Loucy (cell line): ENCODE data around the gene TBC1D7.

Source experiments
- H2AFZ ChIP-seq: fragments of 200-600 bp; sonication (generic); 2 replicates; pipeline ENCODE4 v1.6.0; 2016; ENCODE audit warnings: antibody characterized with exemption, mild to moderate bottlenecking, low read length, moderate library complexity
- H3F3A ChIP-seq: fragments of 200-600 bp; 2 replicates; pipeline ENCODE4 v1.6.0; 2016; ENCODE audit warnings: antibody characterized with exemption, low read depth, mild to moderate bottlenecking
- H3K27me3 ChIP-seq: fragments of 200-600 bp; sonication (generic); 2 replicates; pipeline ENCODE4 v1.6.1; 2014; ENCODE audit warnings: low read length, mild to moderate bottlenecking; ENCODE audit not compliant: insufficient read depth, poor library complexity, severe bottlenecking
- H3K36me3 ChIP-seq: fragments of 200-600 bp; sonication (generic); 2 replicates; pipeline ENCODE4 v1.6.1; 2016; ENCODE audit warnings: low read length; ENCODE audit not compliant: insufficient read depth
- H3K4me1 ChIP-seq: fragments of 200-600 bp; sonication (generic); 2 replicates; pipeline ENCODE4 v1.5.1; 2014; ENCODE audit warnings: low read length, mild to moderate bottlenecking; ENCODE audit not compliant: insufficient read depth, poor library complexity, severe bottlenecking
- H3K4me2 ChIP-seq: fragments of 200-600 bp; sonication (generic); 2 replicates; pipeline ENCODE4 v1.6.0; 2014; ENCODE audit warnings: antibody characterized with exemption, low read length, low read depth, mild to moderate bottlenecking; ENCODE audit not compliant: poor library complexity, severe bottlenecking
- H3K4me3 ChIP-seq: fragments of 200-600 bp; sonication (generic); 2 replicates; pipeline ENCODE4 v1.5.1; 2014; ENCODE audit warnings: low read length, mild to moderate bottlenecking, mixed read lengths; ENCODE audit not compliant: poor library complexity, severe bottlenecking
- H3K79me2 ChIP-seq: fragments of 200-600 bp; sonication (generic); 2 replicates; pipeline ENCODE4 v1.6.1; 2014; ENCODE audit warnings: low read length; ENCODE audit not compliant: insufficient read depth
- H3K9ac ChIP-seq: fragments of 200-600 bp; sonication (generic); 2 replicates; pipeline ENCODE4 v1.6.0; 2014; ENCODE audit warnings: mild to moderate bottlenecking, low read depth, low read length, moderate library complexity; ENCODE audit not compliant: poor library complexity, severe bottlenecking
- H3K9me2 ChIP-seq: fragments of 200-600 bp; sonication (generic); replicated peaks from 2 replicates; pipeline ENCODE4 v1.6.1; 2016; ENCODE audit warnings: low read depth, low read length, mixed read lengths
- H3K9me3 ChIP-seq: fragments of 200-600 bp; sonication (generic); 2 replicates; pipeline ENCODE4 v1.6.1; 2014; ENCODE audit warnings: mild to moderate bottlenecking, antibody characterized with exemption, low read length, low read depth; ENCODE audit not compliant: insufficient read depth
- H4K20me1 ChIP-seq: fragments of 200-600 bp; sonication (generic); 2 replicates; pipeline ENCODE4 v1.6.0; 2014; ENCODE audit warnings: antibody characterized with exemption, low read length, mild to moderate bottlenecking; ENCODE audit not compliant: insufficient read depth, poor library complexity, severe bottlenecking
- EZH2phosphoT487 ChIP-seq: fragments of 200-600 bp; IDR thresholded peaks from 2 replicates; pipeline ENCODE4 v1.6.1; 2018; ENCODE audit warnings: antibody characterized with exemption, mild to moderate bottlenecking, moderate library complexity, borderline replicate concordance
- TF ChIP-seq, protein P1 (sequence below): fragments of 200-600 bp; sonication (generic); conservative IDR thresholded peaks from 2 replicates; pipeline ENCODE4 v1.5.1; 2014; ENCODE audit warnings: mild to moderate bottlenecking, antibody characterized with exemption, low read length

The TBC1D7 gene

DNA sequence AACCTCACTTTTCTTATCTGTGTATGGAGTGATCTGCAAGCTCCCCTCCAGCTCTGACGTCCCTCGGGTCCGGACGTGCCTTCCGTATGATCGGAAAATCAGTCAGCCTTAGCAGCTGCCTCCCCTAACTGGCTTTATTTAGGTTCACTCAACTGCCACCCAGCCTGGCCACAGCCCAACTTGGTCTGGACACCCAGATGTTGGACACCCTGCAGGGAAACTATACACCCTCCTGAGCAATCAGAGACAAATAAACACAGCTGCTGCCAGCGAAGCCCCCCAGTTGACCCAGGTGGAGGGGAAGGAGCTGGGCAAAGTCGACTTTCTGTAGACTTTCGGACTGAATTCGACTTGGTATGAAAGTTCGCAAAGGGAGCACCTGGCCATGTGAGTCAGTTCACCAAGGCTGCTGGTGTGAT, 28.9 kb downstream of the TBC1D7 start:
- Histone ChIP-seq H3K9me3 (no peaks in the 10 kb centered on the region), H3K9me2 (no peaks in the 10 kb centered on the region), H3K4me2 (no peak overlapping the region), H2AFZ (no peak overlapping the region), H3K9ac (no peak overlapping the region), H3K36me3 (peaks cover 72% of the 10 kb centered on the region; the same call in 1 of the 2 replicates), H3K4me3 (no peak overlapping the region), H3K4me1 (no peaks in the 10 kb centered on the region), H4K20me1 (no peaks in the 10 kb centered on the region), H3F3A (no peaks in the 10 kb centered on the region), H3K79me2 (no peaks in the 10 kb centered on the region), H3K27me3 (no peaks in the 10 kb centered on the region)
- TF ChIP-seq, protein P1, sequence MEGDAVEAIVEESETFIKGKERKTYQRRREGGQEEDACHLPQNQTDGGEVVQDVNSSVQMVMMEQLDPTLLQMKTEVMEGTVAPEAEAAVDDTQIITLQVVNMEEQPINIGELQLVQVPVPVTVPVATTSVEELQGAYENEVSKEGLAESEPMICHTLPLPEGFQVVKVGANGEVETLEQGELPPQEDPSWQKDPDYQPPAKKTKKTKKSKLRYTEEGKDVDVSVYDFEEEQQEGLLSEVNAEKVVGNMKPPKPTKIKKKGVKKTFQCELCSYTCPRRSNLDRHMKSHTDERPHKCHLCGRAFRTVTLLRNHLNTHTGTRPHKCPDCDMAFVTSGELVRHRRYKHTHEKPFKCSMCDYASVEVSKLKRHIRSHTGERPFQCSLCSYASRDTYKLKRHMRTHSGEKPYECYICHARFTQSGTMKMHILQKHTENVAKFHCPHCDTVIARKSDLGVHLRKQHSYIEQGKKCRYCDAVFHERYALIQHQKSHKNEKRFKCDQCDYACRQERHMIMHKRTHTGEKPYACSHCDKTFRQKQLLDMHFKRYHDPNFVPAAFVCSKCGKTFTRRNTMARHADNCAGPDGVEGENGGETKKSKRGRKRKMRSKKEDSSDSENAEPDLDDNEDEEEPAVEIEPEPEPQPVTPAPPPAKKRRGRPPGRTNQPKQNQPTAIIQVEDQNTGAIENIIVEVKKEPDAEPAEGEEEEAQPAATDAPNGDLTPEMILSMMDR: no peak
- no peak for TF ChIP-seq EZH2phosphoT487

DNA sequence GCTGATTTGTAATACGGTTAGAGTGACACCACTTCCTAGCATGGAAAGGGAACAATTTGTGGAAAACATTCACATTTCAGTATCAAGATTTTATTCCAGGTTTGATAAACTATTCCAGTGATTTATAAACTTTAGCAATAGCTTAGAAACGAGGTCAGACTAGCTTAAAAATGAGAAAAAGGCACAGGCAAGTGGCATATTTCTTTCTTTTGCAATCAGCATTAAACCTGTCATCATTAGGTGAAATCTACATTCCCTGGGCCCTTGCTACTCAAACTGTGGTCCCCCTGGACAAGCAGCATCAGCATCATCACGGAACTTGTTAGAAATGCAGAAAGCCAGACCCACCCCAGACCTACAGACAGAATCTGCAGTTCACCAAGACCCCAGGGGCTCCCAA, 29.9 kb downstream of the TBC1D7 start:
- no peaks in the 10 kb centered on the region for H3F3A ChIP-seq
- no peaks in the 10 kb centered on the region for H3K79me2 ChIP-seq
- no peaks in the 10 kb centered on the region for H3K27me3 ChIP-seq
- peaks cover 70% of the 10 kb centered on the region; the same call in 1 of the 2 replicates for H3K36me3 ChIP-seq
- TF ChIP-seq EZH2phosphoT487: no peak
- TF ChIP-seq, protein P1: no peak
- H3K9me3 ChIP-seq: no peaks in the 10 kb centered on the region
- no peak overlapping the region for H3K4me2 ChIP-seq
- H3K4me1 ChIP-seq: no peaks in the 10 kb centered on the region
- H3K9ac ChIP-seq: no peak overlapping the region
- H3K9me2 ChIP-seq: no peaks in the 10 kb centered on the region
- no peak overlapping the region for H3K4me3 ChIP-seq
- no peaks in the 10 kb centered on the region for H4K20me1 ChIP-seq
- no peak overlapping the region for H2AFZ ChIP-seq

DNA sequence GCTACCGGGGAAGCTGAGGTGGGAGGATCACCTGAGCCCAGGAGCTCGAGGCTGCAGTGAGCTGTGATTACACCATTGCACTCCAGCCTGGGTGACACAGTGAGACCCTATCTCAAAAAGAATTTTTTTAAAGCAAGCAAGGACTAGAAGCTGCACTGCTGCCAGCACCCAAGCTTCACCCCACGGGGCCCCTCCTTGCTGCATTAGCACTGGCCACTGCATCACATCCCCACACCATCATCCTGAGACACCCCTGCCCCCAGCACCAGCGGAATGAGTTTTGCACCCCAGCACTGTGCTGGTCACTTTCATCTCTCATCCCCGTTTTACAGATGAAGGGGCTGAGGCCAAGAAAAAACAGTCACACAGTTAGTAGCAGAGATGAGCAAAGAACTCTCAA, 30.9 kb downstream of the TBC1D7 start:
- Histone ChIP-seq H3K4me1 (no peaks in the 10 kb centered on the region), H3K36me3 (peaks cover 69% of the 10 kb centered on the region; the same call in 1 of the 2 replicates), H3F3A (no peaks in the 10 kb centered on the region), H3K9me3 (no peaks in the 10 kb centered on the region), H3K79me2 (no peaks in the 10 kb centered on the region), H4K20me1 (no peaks in the 10 kb centered on the region), H3K4me3 (no peak overlapping the region), H3K4me2 (no peak overlapping the region), H3K9me2 (no peaks in the 10 kb centered on the region), H3K27me3 (no peaks in the 10 kb centered on the region), H2AFZ (no peak overlapping the region), H3K9ac (no peak overlapping the region)
- TF ChIP-seq, protein P1: no peak
- no peak for TF ChIP-seq EZH2phosphoT487
